Right atrium auricular region (tissue), 2 donors: ENCODE results near the gene PRSS23. TPM values are rescaled to one million over a fixed set of nuclear protein-coding genes. Genes with fewer than 3 reads are reported as not detected.

Source experiments
- DNase-seq: peaks from one replicate; pipeline ENCODE4 v3.0.0-alpha.2; 2019; ENCODE audit warnings: low spot score
- H3K27ac ChIP-seq, 2 donors: fragments of 200-600 bp; sonication (generic); 1 replicate in 1 of 2; 2 replicates in 1 of 2; pipeline ENCODE4 v1.5.1; 2016 to 2019
- H3K27me3 ChIP-seq, 2 donors: fragments of 200-600 bp; sonication (generic); one replicate each; pipeline versions ENCODE4 v1.5.1 to v1.6.0; 2017 to 2019
- H3K36me3 ChIP-seq: fragments of 200-600 bp; sonication (generic); one replicate; pipeline ENCODE4 v1.5.1; 2016
- H3K4me1 ChIP-seq, 2 donors: fragments of 200-600 bp; sonication (generic); one replicate each; pipeline versions ENCODE4 v1.5.1 to v1.6.0; 2017 to 2019
- H3K4me3 ChIP-seq, 2 donors: fragments of 200-600 bp; sonication (generic); 1 replicate in 1 of 2; 2 replicates in 1 of 2; pipeline ENCODE4 v1.5.1; 2017 to 2019; ENCODE audit warnings: mild to moderate bottlenecking in 1 of 2, moderate library complexity in 1 of 2
- H3K9me3 ChIP-seq, 2 donors: fragments of 200-600 bp; sonication (generic); one replicate each; pipeline ENCODE4 v1.5.1; 2019
- CTCF ChIP-seq, 2 donors: fragments of 200-600 bp; sonication (generic); IDR thresholded peaks; one replicate each; pipeline ENCODE4 v1.5.1; 2019; ENCODE audit warnings: antibody characterized with exemption in 2 of 2
- total RNA-seq, 2 donors: library from RNA; depleted of rRNA; stranded (reverse); fragments of >200 nt; gene quantifications; one replicate each; pipeline ENCODE4 v1.1.0, GENCODE V29; 2016

PRSS23 gene
- total RNA-seq, 2 donors from 2014 or later: 22.1 to 41.4 TPM

GRCh38 chr11:86848132-86848531 lies 47.8 kb downstream of the PRSS23 start:
- no peak for DNase-seq
- Histone ChIP-seq H3K4me1 (peaks cover 0 to 5% of the 10 kb centered on the region in 2 donors), H3K27ac (no peak overlapping the region), H3K27me3 (no peaks in the 10 kb centered on the region), H3K36me3 (no peaks in the 10 kb centered on the region), H3K4me3 (no peak overlapping the region), H3K9me3 (no peaks in the 10 kb centered on the region)
- no peak for TF ChIP-seq CTCF (IDR thresholded peaks at IDR 0.05)

- Histone ChIP-seq H3K27ac (no peak overlapping the region), H3K9me3 (no peaks in the 10 kb centered on the region), H3K4me3 (no peak overlapping the region), H3K4me1 (peaks cover 0 to 5% of the 10 kb centered on the region in 2 donors), H3K27me3 (no peaks in the 10 kb centered on the region), H3K36me3 (no peaks in the 10 kb centered on the region)
- no peak for DNase-seq
- TF ChIP-seq CTCF (IDR thresholded peaks at IDR 0.05): no peak
Measured at GRCh38 chr11:86849679-86850078, 49.3 kb downstream of the PRSS23 start.

Other genes with a start within 250 kb of the PRSS23 start
- 10 to 100 TPM; 20.5 to 33.1 TPM for gene ME3, start 127.9 kb upstream of the PRSS23 start, total RNA-seq
- 10 to 100 TPM; 22.6 to 32.5 TPM for gene FZD4, start 154.9 kb downstream of the PRSS23 start, total RNA-seq
- 10 to 100 TPM; 12.2 to 13.0 TPM for gene TMEM135, start 237.4 kb downstream of the PRSS23 start, total RNA-seq